B cell (primary cell): ENCODE measurements around the gene GTPBP4. TPM values are rescaled to one million over a fixed set of nuclear protein-coding genes. Genes with fewer than 3 reads are reported as not detected.

Experiments
- ATAC-seq: fragments of 200-7000 bp; cut with Tn5 transposase; one replicate; pipeline ENCODE4 v1.10.0; 2021; ENCODE audit warnings: low read depth, mild to moderate bottlenecking, moderate number of reproducible peaks, moderate library complexity
- CTCF ChIA-PET: fragments of 350-600 bp; sonication (Branson Sonifier 250); formaldehyde crosslinking; loops from one replicate; lab custom pipeline; 2021; ENCODE audit warnings: antibody characterized with exemption, inconsistent platforms; lab: Charles Lee
- POLR2A ChIA-PET: fragments of 350-600 bp; sonication (Branson Sonifier 250); formaldehyde crosslinking; loops from one replicate; lab custom pipeline; 2021; ENCODE audit warnings: antibody characterized with exemption; lab: Charles Lee
- DNase-seq: peaks from one replicate; pipeline ENCODE4 v3.0.0; 2013
- H2AFZ ChIP-seq: 2 replicates; pipeline ENCODE4 v1.6.1; 2012; ENCODE audit warnings: mild to moderate bottlenecking, low read depth, low read length; ENCODE audit not compliant: insufficient read depth, poor library complexity, severe bottlenecking
- H3K27ac ChIP-seq, 2 donors: 1 replicate in 1 of 2; 2 replicates in 1 of 2; pipeline ENCODE4 v1.5.1; 2012 to 2013; ENCODE audit warnings: low read length in 2 of 2, mild to moderate bottlenecking in 2 of 2, moderate library complexity in 1 of 2
- H3K27me3 ChIP-seq, 4 experiments: fragments of 200-600 bp in 1 of 4; sonication (generic) in 1 of 4; replicated peaks in 1 of 4; 1 replicate in 2 of 4; 2 replicates in 2 of 4; pipeline versions ENCODE4 v1.6.1 to v1.7.0; 2013 to 2016; ENCODE audit warnings: low read length in 3 of 4, mild to moderate bottlenecking in 2 of 4, mixed read lengths in 1 of 4, moderate library complexity in 1 of 4; ENCODE audit not compliant: insufficient read depth in 4 of 4, control insufficient read depth in 3 of 4; ENCODE audit errors: control extremely low read depth in 1 of 4
- H3K36me3 ChIP-seq, 2 experiments: replicated peaks in 1 of 2; 1 replicate in 1 of 2; 2 replicates in 1 of 2; pipeline versions ENCODE4 v1.6.1 to v1.7.1; 2013; ENCODE audit warnings: low read length in 1 of 2; ENCODE audit not compliant: insufficient read depth in 2 of 2, control insufficient read depth in 1 of 2; ENCODE audit errors: control extremely low read depth in 1 of 2, extremely low read depth in 1 of 2
- H3K4me1 ChIP-seq, 2 donors: fragments of 200-600 bp in 1 of 2; sonication (generic) in 1 of 2; 1 replicate in 1 of 2; 2 replicates in 1 of 2; pipeline versions ENCODE4 v1.5.1 to v1.6.1; 2013 to 2017; ENCODE audit warnings: low read length in 2 of 2; ENCODE audit not compliant: control insufficient read depth in 2 of 2, insufficient read depth in 2 of 2
- H3K4me2 ChIP-seq: replicated peaks from 2 replicates; pipeline ENCODE3; 2012; ENCODE audit warnings: mild to moderate bottlenecking, low read depth, low read length; ENCODE audit not compliant: poor library complexity, severe bottlenecking
- H3K4me3 ChIP-seq, 5 experiments: fragments of 200-600 bp in 1 of 5; sonication (generic) in 1 of 5; 1 replicate in 3 of 5; 2 replicates in 2 of 5; pipeline versions ENCODE4 v1.5.1 to v1.7.0; 2011 to 2016; ENCODE audit warnings: low read length in 4 of 5, mild to moderate bottlenecking in 4 of 5, low read depth in 2 of 5, control low read depth in 1 of 5, moderate library complexity in 1 of 5; ENCODE audit not compliant: insufficient read depth in 1 of 5; ENCODE audit errors: control extremely low read depth in 1 of 5, extremely low read depth in 1 of 5
- H3K79me2 ChIP-seq: fragments of 200-600 bp; sonication (generic); one replicate; pipeline ENCODE4 v1.6.0; 2016; ENCODE audit warnings: low read length; ENCODE audit not compliant: control insufficient read depth, insufficient read depth
- H3K9ac ChIP-seq: fragments of 200-600 bp; sonication (generic); 2 replicates; pipeline ENCODE4 v1.6.1; 2017; ENCODE audit warnings: mild to moderate bottlenecking, low read length, moderate library complexity
- H3K9me3 ChIP-seq, 3 donors: one replicate each; pipeline versions ENCODE4 v1.6.1 to v1.7.1; 2013; ENCODE audit warnings: low read length in 2 of 3; ENCODE audit not compliant: control insufficient read depth in 2 of 3, insufficient read depth in 1 of 3; ENCODE audit errors: control extremely low read depth in 1 of 3
- H4K20me1 ChIP-seq: 2 replicates; pipeline ENCODE4 v1.6.0; 2012; ENCODE audit warnings: mild to moderate bottlenecking, low read length; ENCODE audit not compliant: insufficient read depth, control insufficient read depth, poor library complexity, severe bottlenecking
- H3K27ac Mint-ChIP-seq: one replicate; pipeline ENCODE4 v1.8.0; 2021; ENCODE audit warnings: mixed read lengths
- H3K27me3 Mint-ChIP-seq: one replicate; pipeline ENCODE4 v1.8.0; 2021; ENCODE audit warnings: mixed read lengths
- H3K4me1 Mint-ChIP-seq: one replicate; pipeline ENCODE4 v1.8.0; 2021; ENCODE audit warnings: mixed read lengths
- H3K4me3 Mint-ChIP-seq: one replicate; pipeline ENCODE4 v1.8.0; 2021; ENCODE audit warnings: mixed read lengths
- H3K9me3 Mint-ChIP-seq: one replicate; pipeline ENCODE4 v1.8.0; 2022; ENCODE audit warnings: mixed read lengths; ENCODE audit not compliant: insufficient read depth
- CTCF ChIP-seq: fragments of 200-600 bp; IDR thresholded peaks from one replicate; pipeline ENCODE4 v1.8.0; 2022; ENCODE audit warnings: antibody characterized with exemption, mild to moderate bottlenecking
- EZH2 ChIP-seq: IDR thresholded peaks from 2 replicates; pipeline ENCODE4 v1.6.1; 2012; ENCODE audit warnings: borderline replicate concordance, low read depth, mild to moderate bottlenecking, moderate library complexity, low read length; ENCODE audit not compliant: insufficient read depth, poor library complexity, severe bottlenecking
- WGBS: methylation state at CpG from one replicate; pipeline ENCODE4 v1.1.5; 2013; ENCODE audit warnings: missing lambda C conversion rate; ENCODE audit not compliant: insufficient coverage; 5-methylcytosine and 5-hydroxymethylcytosine counted together
- intact Hi-C: fragments of 100-400 bp; cut with micrococcal nuclease; formaldehyde crosslinking; loops from one replicate; pipeline ENCODE4 v1.10.0; 2022
- polyA plus RNA-seq: library from polyadenylated mRNA; depleted of rRNA; stranded (reverse); fragments of >200 nt; gene quantifications from 2 replicates; pipeline ENCODE4 v1.2.3, GENCODE V29; 2012
- total RNA-seq, 2 donors: library from RNA; stranded (reverse); fragments of 120-200 nt in 1 of 2; gene quantifications; 1 replicate in 1 of 2; 2 replicates in 1 of 2; pipeline versions ENCODE4 v1.2.3 to v1.2.4, GENCODE V29; 2013 to 2022

Gene GTPBP4
- total and polyA plus RNA-seq, 2 donors (not counting 1 experiment from before 2014, with no cell fraction given) = 11.8 to 45.4 TPM

- H3K9me3 Mint-ChIP-seq = no peaks in the 10 kb centered on the region
- Histone ChIP-seq H3K4me3 (no peak overlapping the region), H3K9ac (no peak overlapping the region), H3K36me3 (no peaks in the 10 kb centered on the region), H3K4me2 (no peak overlapping the region), H3K27ac (no peak overlapping the region), H2AFZ (no peak overlapping the region), H3K27me3 (peaks cover 0 to 5% (median 2%) of the 10 kb centered on the region in 4 experiments), H3K4me1 (no peaks in the 10 kb centered on the region), H3K9me3 (no peaks in the 10 kb centered on the region), H3K79me2 (no peaks in the 10 kb centered on the region), H4K20me1 (no peaks in the 10 kb centered on the region)
- intact Hi-C loops = no loop called here
- ATAC-seq (no peak), DNase-seq (no peak)
- CTCF ChIA-PET = no interaction called here
- TF ChIP-seq EZH2 = no peak
- no peak for TF ChIP-seq CTCF
- H3K4me3 Mint-ChIP-seq = no peak overlapping the region
- H3K27ac Mint-ChIP-seq = no peak overlapping the region
- H3K27me3 Mint-ChIP-seq = peaks cover 25% of the 10 kb centered on the region
- no peaks in the 10 kb centered on the region for H3K4me1 Mint-ChIP-seq
- 89% methylated on average over 9 of the region's 9 CpGs for whole genome bisulfite sequencing
- POLR2A ChIA-PET = no interaction called here
These were observed 30.1 kb upstream of the GTPBP4 start for GRCh38 chr10:958106-958505.

- Histone ChIP-seq H3K4me3 (no peak overlapping the region), H2AFZ (no peak overlapping the region), H3K4me2 (no peak overlapping the region), H3K9ac (no peak overlapping the region), H3K4me1 (no peaks in the 10 kb centered on the region), H3K9me3 (no peaks in the 10 kb centered on the region), H3K79me2 (no peaks in the 10 kb centered on the region), H3K27ac (no peak overlapping the region), H3K27me3 (peaks cover 0 to 5% (median 2%) of the 10 kb centered on the region in 4 experiments), H3K36me3 (no peaks in the 10 kb centered on the region), H4K20me1 (no peaks in the 10 kb centered on the region)
- H3K9me3 Mint-ChIP-seq = no peaks in the 10 kb centered on the region
- intact Hi-C loops = no loop called here
- peaks cover 23% of the 10 kb centered on the region for H3K27me3 Mint-ChIP-seq
- ATAC-seq = no peak
- H3K27ac Mint-ChIP-seq = no peak overlapping the region
- DNase-seq = no peak
- 97% methylated on average over 6 of the region's 6 CpGs for WGBS
- ChIA-PET POLR2A (no interaction called here), CTCF (no interaction called here)
- no peaks in the 10 kb centered on the region for H3K4me1 Mint-ChIP-seq
- no peak for TF ChIP-seq EZH2
- no peak for TF ChIP-seq CTCF
- H3K4me3 Mint-ChIP-seq = no peak overlapping the region
These were observed 29.4 kb upstream of the GTPBP4 start for GRCh38 chr10:958856-959255.
